Vagina (tissue), 2 donors: ENCODE measurements around the gene CBX2. TPM values are rescaled to one million over a fixed set of nuclear protein-coding genes. Genes with fewer than 3 reads are reported as not detected.

Experiments
- DNase-seq, 2 donors: peaks; one replicate each; pipeline ENCODE4 v3.0.0-alpha.2; 2017; ENCODE audit errors: extremely low spot score in 2 of 2
- H3K27ac ChIP-seq: fragments of 200-600 bp; sonication (generic); one replicate; pipeline ENCODE4 v1.5.1; 2019
- H3K27me3 ChIP-seq: fragments of 200-600 bp; sonication (generic); one replicate; pipeline ENCODE4 v1.5.1; 2019
- H3K36me3 ChIP-seq, 2 donors: fragments of 200-600 bp; sonication (generic); one replicate each; pipeline ENCODE4 v1.5.1; 2017 to 2019
- H3K4me1 ChIP-seq: fragments of 200-600 bp; sonication (generic); one replicate; pipeline ENCODE4 v1.5.1; 2019
- H3K4me3 ChIP-seq, 2 donors: fragments of 200-600 bp; sonication (generic); 1 replicate in 1 of 2; 2 replicates in 1 of 2; pipeline ENCODE4 v1.5.1; 2016 to 2019
- H3K9me3 ChIP-seq: fragments of 200-600 bp; sonication (generic); one replicate; pipeline ENCODE4 v1.5.1; 2019
- POLR2A ChIP-seq, 2 donors: fragments of 450-650 bp; IDR thresholded peaks; one replicate each; pipeline ENCODE4 v1.6.1; 2017; ENCODE audit warnings: antibody characterized with exemption in 2 of 2, mild to moderate bottlenecking in 2 of 2, moderate library complexity in 2 of 2
- POLR2AphosphoS5 ChIP-seq, 2 donors: sonication (generic); formaldehyde crosslinking; IDR thresholded peaks; one replicate each; pipeline ENCODE4 v1.9.0; 2017; ENCODE audit warnings: antibody characterized with exemption in 2 of 2, mild to moderate bottlenecking in 2 of 2, low read depth in 1 of 2; ENCODE audit not compliant: insufficient read depth in 1 of 2
- intact Hi-C: fragments of 100-400 bp; cut with DNase I; formaldehyde crosslinking; loops from one replicate; pipeline ENCODE4 v1.15.1; 2023
- total RNA-seq: library from RNA; depleted of rRNA; stranded (reverse); fragments of >200 nt; gene quantifications from one replicate; pipeline ENCODE4 v1.2.3, GENCODE V29; 2016
- TF ChIP-seq, protein P1 (sequence below), 3 experiments: fragments of 450-650 bp in 2 of 3; fragments of 200-600 bp in 1 of 3; sonication (generic) in 1 of 3; IDR thresholded peaks; one replicate each; pipeline ENCODE4 v1.5.1; 2017 to 2019; ENCODE audit warnings: antibody characterized with exemption in 3 of 3, mild to moderate bottlenecking in 2 of 3, moderate library complexity in 2 of 3

Gene CBX2
- total RNA-seq, 1 donor from 2014 or later: 5.6 TPM

DNA sequence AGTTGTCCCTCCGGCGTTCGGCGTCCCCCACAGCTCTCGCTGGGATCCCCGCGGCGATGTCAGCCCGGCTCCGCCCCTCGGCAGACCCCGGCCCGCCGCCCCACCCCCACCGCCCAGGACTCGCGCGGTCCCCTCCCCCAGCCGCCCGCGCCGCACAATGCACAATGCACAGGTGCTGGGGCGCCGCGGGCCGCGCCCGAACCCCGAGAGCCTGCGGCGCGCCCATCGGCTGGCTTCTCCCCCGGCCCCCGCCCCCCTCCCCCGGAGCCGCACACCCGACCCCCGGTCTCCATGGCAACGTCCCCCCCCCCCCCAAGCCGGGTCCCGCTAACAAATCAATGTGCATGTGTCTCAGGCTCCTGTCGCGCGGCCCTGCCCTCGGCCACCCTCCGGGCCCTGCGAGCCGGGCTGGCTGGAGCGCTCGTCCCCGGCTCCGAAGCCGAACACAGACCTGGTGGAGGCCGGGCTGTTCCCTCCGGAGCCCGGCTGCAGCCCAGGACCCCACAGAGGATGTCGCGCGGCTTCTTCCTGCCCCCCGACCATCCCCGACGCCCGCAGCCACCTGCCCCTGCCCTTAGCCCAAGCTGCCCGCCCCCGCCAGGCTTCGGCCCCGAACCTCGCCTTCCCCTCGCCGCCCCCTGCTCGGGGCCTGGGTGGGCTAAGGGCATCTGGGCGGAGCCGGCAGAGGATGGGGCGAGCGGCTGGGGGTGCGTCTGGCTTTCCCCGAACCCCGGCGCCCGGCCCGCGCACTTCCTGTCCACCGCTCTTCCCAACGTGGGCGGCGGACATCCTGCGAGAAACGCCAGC lies 19.7 kb downstream of the CBX2 start:
- H3K36me3 ChIP-seq: no peaks in the 10 kb centered on the region
- TF ChIP-seq POLR2AphosphoS5 (IDR thresholded peaks at IDR 0.05; ENCODE audit: insufficient read depth in 1 of 2, low read depth in 1 of 2): no peak
- no peak for TF ChIP-seq POLR2A (IDR thresholded peaks at IDR 0.05)
- TF ChIP-seq, protein P1, sequence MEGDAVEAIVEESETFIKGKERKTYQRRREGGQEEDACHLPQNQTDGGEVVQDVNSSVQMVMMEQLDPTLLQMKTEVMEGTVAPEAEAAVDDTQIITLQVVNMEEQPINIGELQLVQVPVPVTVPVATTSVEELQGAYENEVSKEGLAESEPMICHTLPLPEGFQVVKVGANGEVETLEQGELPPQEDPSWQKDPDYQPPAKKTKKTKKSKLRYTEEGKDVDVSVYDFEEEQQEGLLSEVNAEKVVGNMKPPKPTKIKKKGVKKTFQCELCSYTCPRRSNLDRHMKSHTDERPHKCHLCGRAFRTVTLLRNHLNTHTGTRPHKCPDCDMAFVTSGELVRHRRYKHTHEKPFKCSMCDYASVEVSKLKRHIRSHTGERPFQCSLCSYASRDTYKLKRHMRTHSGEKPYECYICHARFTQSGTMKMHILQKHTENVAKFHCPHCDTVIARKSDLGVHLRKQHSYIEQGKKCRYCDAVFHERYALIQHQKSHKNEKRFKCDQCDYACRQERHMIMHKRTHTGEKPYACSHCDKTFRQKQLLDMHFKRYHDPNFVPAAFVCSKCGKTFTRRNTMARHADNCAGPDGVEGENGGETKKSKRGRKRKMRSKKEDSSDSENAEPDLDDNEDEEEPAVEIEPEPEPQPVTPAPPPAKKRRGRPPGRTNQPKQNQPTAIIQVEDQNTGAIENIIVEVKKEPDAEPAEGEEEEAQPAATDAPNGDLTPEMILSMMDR (IDR thresholded peaks at IDR 0.05): no peak
- intact Hi-C loops: loop anchor here (10.0 kb wide), 1 partner anchor 197 kb away; no protein-coding TSS in a partner anchor

DNA sequence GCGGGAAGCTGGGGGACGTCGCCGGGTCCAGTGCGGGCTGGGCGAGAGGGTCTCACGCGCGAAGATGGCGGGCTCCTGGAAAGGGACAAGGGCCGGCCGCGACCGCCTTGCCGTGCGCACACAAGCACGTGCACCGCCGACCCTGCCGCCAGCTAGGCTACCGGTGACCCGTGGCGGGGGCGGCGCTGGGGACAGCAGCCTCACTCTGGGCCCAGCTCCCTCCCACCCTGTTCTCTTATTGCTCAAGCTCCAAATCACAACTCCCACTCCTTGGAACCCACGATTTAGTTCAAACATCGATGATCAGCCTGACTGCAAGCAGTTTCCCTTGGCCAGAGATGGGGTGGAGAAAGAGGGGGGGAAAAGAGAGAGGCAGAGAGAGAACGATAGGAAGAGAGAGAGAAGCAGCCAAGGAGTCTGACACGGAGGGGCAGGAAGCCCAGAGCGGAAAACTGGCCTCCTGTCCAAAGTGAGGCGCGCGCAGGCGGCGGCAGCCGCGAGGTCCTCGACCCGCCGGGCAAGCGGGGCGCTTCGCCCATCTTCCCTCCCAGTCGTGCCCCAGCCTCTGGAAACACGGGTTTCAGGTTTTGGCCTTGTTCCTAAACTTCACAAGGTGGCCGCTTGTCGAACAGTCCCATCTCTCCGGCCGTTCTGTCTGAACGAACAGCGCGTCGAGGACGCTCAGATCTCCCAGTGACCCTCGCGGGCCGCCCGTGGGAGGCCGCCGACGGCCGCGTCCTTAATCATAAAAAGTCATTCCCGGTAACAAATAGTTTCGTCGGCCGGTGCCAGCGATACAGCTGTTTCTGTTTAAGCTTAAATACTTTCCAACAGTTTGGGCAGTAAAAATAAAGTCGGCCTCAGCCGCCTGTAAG lies 20.6 kb downstream of the CBX2 start:
- no peaks in the 10 kb centered on the region for H3K9me3 ChIP-seq
- H3K27ac ChIP-seq: no peak overlapping the region
- H3K4me3 ChIP-seq: peak overlapping the region; percentile 62 to 63
- intact Hi-C loops: loop anchor here (10.0 kb wide), 1 partner anchor 196 kb away; no protein-coding TSS in a partner anchor
- TF ChIP-seq POLR2A (IDR thresholded peaks at IDR 0.05) (no peak), POLR2AphosphoS5 (IDR thresholded peaks at IDR 0.05; ENCODE audit: insufficient read depth in 1 of 2, low read depth in 1 of 2) (peak in 1 of 2 donors; percentile 35)
- TF ChIP-seq, protein P1 (IDR thresholded peaks at IDR 0.05): no peak
- H3K27me3 ChIP-seq: peaks cover 42% of the 10 kb centered on the region
- no peaks in the 10 kb centered on the region for H3K36me3 ChIP-seq
- no peak for DNase-seq
- peaks cover 67% of the 10 kb centered on the region for H3K4me1 ChIP-seq

More for the DNA sequence above, 19.7 kb downstream of the CBX2 start:
- peaks cover 67% of the 10 kb centered on the region for H3K4me1 ChIP-seq
- H3K9me3 ChIP-seq: no peaks in the 10 kb centered on the region
- H3K27me3 ChIP-seq: peaks cover 39% of the 10 kb centered on the region
- DNase-seq: no peak
- peak overlapping the region; percentile 62 to 63 for H3K4me3 ChIP-seq
- peak overlapping the region; percentile 71 for H3K27ac ChIP-seq

DNA sequence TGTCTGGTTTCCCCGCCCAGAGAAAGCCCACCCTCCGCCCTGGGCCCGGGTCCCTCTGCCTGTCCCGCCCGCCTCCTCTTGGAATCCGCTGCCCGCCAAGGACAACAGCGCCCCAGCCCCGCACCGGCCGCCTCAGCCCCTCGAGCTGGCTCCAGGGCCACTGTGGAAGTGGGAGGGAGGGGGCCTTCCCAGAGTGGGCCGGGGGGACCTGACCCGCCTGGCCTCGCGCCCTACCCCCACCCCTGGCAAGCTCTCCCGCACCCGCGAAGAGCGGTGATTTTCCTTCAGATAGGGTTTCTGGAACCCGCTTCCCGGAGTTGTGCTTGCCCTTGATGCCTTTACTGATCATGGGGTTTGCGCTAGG lies 21.2 kb downstream of the CBX2 start:
- intact Hi-C loops: loop anchor here (10.0 kb wide), 1 partner anchor 196 kb away; no protein-coding TSS in a partner anchor
- H3K4me1 ChIP-seq: peaks cover 73% of the 10 kb centered on the region
- TF ChIP-seq, protein P1 (IDR thresholded peaks at IDR 0.05): no peak
- TF ChIP-seq POLR2AphosphoS5 (IDR thresholded peaks at IDR 0.05; ENCODE audit: insufficient read depth in 1 of 2, low read depth in 1 of 2) (no peak), POLR2A (IDR thresholded peaks at IDR 0.05) (no peak)
- DNase-seq: no peak
- no peaks in the 10 kb centered on the region for H3K9me3 ChIP-seq
- peaks cover 47% of the 10 kb centered on the region for H3K27me3 ChIP-seq
- no peak overlapping the region for H3K27ac ChIP-seq
- no peak overlapping the region for H3K4me3 ChIP-seq
- no peaks in the 10 kb centered on the region for H3K36me3 ChIP-seq

DNA sequence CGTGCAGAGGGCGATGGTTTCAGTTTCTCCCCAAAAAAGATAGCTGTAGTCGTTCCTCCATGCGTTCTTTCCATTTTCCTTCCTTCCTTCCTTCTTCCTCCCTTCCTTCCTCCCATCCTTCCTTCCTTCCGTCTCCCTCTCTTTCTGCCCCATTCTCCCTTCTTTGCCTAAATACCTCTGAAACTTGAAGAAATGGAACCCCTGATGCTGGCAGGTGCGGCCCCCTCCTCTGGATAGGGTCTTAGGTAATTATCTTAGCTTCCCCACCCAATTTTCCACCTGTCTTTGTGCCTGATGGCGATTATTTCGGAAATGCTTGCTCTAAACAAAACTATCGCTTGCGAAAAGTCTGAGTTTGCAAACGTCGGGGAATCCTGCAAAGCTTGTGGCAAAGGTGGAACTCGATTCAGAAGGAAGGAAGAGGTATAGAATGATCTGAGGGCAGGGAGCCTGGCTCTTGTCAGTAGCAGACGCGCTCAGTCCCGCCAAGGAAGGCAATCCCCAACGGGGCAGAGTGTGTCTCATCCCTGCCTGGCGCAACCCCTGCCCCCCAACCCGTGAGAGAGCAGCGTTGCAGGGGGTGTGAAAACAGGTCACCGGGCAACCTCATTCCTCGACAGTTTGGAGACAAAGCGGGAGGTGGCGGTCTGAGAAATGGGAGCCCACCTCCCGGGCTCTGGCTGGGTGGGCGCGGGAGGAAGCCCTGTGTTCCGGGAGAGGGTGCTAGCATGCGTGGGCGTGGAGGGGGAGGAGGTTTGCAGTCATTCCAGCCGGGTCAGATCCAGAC lies 21.8 kb downstream of the CBX2 start:
- Histone ChIP-seq H3K4me1 (peaks cover 76% of the 10 kb centered on the region), H3K9me3 (no peaks in the 10 kb centered on the region), H3K4me3 (no peak overlapping the region), H3K36me3 (no peaks in the 10 kb centered on the region), H3K27me3 (peaks cover 49% of the 10 kb centered on the region), H3K27ac (no peak overlapping the region)
- intact Hi-C loops: loop anchor here (2.0 to 10.0 kb wide), 2 partner anchors 43 to 195 kb away; no protein-coding TSS in a partner anchor
- TF ChIP-seq POLR2A (IDR thresholded peaks at IDR 0.05): no peak
- no peak for TF ChIP-seq POLR2AphosphoS5 (IDR thresholded peaks at IDR 0.05; ENCODE audit: insufficient read depth in 1 of 2, low read depth in 1 of 2)
- TF ChIP-seq, protein P1 (IDR thresholded peaks at IDR 0.05): no peak
- DNase-seq: no peak
